Measurements from ENCODE around the gene C4A. TPM values are rescaled to one million over a fixed set of nuclear protein-coding genes. Genes with fewer than 3 reads are reported as not detected.

C4A gene
- total and polyA plus RNA-seq, 2 of the 13 experiments (the other 11 are each of a cell fraction or from before 2014, with no cell fraction given) = 165 to 478 TPM

- no peak; the same call in 1 of the 2 replicates for TF ChIP-seq ZNF318 (CRISPR knock-in tag; IDR thresholded peaks at IDR 0.05)
- peak; percentile 95 for TF ChIP-seq HOXA5 (CRISPR knock-in tag; IDR thresholded peaks at IDR 0.05)
- no peak for TF ChIP-seq EHMT2 (IDR thresholded peaks at IDR 0.05; ENCODE audit: borderline replicate concordance, low read depth, low read length)
- peak; percentile 71; the same call in 1 of the 2 replicates for TF ChIP-seq MYPOP (CRISPR knock-in tag; IDR thresholded peaks at IDR 0.05)
- TF ChIP-seq ZNF263 (CRISPR knock-in tag; IDR thresholded peaks at IDR 0.05) = peak; percentile 27; the same call in 1 of the 2 replicates
- TF ChIP-seq TCF7L2 (IDR thresholded peaks at IDR 0.05; ENCODE audit: low read depth, low read length) = no peak
- 0 out of 2 replicates have a peak, but pooled peaks have one; percentile 31 for TF ChIP-seq RERE (CRISPR knock-in tag; IDR thresholded peaks at IDR 0.05; ENCODE audit: low read depth)
- TF ChIP-seq ZNF670 (CRISPR knock-in tag; IDR thresholded peaks at IDR 0.05; ENCODE audit: borderline replicate concordance) = no peak
- no peak; the same call in 1 of the 2 replicates for TF ChIP-seq CSRNP1 (CRISPR knock-in tag; IDR thresholded peaks at IDR 0.05)
- no peak for TF ChIP-seq PAF1 (CRISPR knock-in tag; IDR thresholded peaks at IDR 0.05)
These were observed 22.8 kb upstream of the C4A start, which contains the start of the genes NELFE and SKIC2 (continued) for GRCh38 chr6:31958741-31959739.

Measured in HepG2 (cell line).